ENCODE results near the gene EFNA5.
A peak's percentile ranks its signal among the peaks of the same experiment; 100 is the strongest.

The EFNA5 gene

DNA sequence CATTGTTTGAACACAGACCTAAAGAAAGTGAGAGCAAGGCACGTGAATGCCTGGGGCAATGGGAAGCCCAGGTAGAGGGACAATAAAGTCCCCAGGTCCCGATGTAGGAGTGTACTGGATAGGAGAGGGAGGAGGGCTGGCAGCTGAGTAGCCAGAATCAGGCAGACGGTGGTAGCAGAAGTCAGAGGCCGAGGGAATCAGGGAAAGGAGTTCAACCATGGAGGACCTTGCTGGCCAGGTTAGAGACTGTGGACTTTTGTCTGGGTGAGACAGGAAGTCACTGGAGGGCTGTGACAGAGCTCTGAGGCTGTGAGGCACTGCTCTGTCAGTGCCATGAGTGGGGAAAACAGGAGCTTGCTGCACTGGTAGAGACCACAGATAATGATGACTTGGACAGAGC is 248.2 kb downstream of the EFNA5 start:
- DNase-seq (ENCODE audit: low read depth), result peak; percentile 30
- TF ChIP-seq CTCF (IDR thresholded peaks at IDR 0.05; ENCODE audit: insufficient read depth, low read depth, low read length, missing control alignments), result no peak
- H3K4me3 ChIP-seq (ENCODE audit: low read depth, low read length), result no peak overlapping the region

DNA sequence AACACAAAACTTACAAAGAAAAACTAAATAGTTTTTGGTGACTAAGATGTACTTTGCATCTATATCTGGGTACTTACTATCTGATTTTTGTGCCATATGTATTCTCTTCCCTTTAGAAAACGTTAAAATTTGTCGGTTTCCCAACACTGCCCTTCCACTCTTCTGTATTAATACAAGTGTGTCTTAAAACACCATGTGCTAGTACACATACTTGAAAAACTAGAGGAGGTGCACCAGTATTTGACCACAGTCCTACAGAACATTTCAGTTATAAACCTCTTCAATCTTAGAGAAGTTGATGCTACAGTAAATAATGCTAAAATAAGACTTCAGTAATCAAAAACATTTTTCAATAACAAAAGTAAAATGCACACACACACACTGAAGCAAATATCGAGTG is 251.2 kb downstream of the EFNA5 start:
- no peak overlapping the region for H3K4me3 ChIP-seq (ENCODE audit: low read depth, low read length)
- no peak for TF ChIP-seq CTCF (IDR thresholded peaks at IDR 0.05; ENCODE audit: insufficient read depth, low read depth, low read length, missing control alignments)
- no peak for DNase-seq (ENCODE audit: low read depth)

DNA sequence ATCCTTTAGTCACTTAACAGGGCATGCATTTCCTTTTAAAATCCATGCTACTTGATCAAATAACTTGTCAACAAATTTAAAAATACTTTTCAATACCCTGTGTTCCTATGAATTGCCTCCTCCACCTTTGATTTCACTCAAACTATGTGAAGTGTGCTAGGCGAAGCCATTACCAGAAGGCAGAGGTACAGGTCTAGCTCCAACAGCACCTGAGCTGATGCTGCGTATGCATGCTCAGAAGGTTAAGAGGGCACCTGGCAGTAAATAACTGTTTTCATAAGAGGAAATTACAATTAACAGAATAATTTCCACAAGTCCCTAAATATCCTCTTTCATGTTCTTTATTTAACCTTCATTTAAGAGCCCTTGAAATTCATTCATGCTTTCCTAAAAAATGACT is 251.8 kb downstream of the EFNA5 start:
- no peak for DNase-seq (ENCODE audit: low read depth)
- no peak overlapping the region for H3K4me3 ChIP-seq (ENCODE audit: low read depth, low read length)
- no peak for TF ChIP-seq CTCF (IDR thresholded peaks at IDR 0.05; ENCODE audit: insufficient read depth, low read depth, low read length, missing control alignments)

DNA sequence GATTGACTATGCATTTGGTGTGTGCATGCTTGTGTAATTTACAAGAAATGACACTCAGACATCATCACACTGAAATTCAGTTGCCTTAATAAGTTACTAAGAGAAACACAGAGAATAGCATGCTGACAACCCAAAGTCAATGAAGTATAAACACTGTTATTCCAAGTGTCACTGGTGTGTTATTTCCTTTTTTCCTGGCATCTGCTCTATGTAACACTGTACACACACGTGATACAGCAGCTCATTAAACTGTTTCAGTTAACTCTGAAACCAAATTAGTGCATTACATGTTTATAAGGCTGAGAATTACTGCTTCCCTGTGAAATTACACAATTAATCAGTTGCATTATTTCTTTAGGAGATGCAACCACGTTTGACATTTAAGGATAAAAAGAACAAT is 252.7 kb downstream of the EFNA5 start:
- H3K4me3 ChIP-seq (ENCODE audit: low read depth, low read length), result no peak overlapping the region
- no peak for DNase-seq (ENCODE audit: low read depth)
- no peak for TF ChIP-seq CTCF (IDR thresholded peaks at IDR 0.05; ENCODE audit: insufficient read depth, low read depth, low read length, missing control alignments)

DNA sequence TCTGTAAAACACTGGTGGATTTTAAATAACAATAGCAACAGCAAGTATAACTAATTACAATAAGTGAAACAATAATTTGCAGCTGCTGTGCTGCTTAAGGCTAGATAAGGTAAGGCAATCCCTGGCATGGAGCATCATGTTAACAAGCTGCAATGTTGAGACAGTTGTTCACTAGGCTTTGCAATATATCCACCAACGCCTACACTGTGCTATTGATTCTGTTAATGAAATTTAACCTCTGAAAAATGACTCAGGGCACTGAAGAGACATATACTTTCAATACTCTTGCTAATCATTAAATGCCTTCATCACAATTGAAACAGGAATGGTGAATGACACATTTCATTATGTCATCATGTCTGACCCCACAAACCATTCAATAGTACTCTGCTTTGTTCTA is 255.0 kb downstream of the EFNA5 start:
- TF ChIP-seq CTCF (IDR thresholded peaks at IDR 0.05; ENCODE audit: insufficient read depth, low read depth, low read length, missing control alignments), result no peak
- H3K4me3 ChIP-seq (ENCODE audit: low read depth, low read length), result no peak overlapping the region
- DNase-seq (ENCODE audit: low read depth), result no peak

- TF ChIP-seq CTCF (IDR thresholded peaks at IDR 0.05; ENCODE audit: insufficient read depth, low read depth, low read length, missing control alignments), result no peak
- peak; percentile 31 for DNase-seq (ENCODE audit: low read depth)
- no peak overlapping the region for H3K4me3 ChIP-seq (ENCODE audit: low read depth, low read length)
Observed at GRCh38 chr5:107414802-107415201, 255.9 kb downstream of the EFNA5 start.

DNA sequence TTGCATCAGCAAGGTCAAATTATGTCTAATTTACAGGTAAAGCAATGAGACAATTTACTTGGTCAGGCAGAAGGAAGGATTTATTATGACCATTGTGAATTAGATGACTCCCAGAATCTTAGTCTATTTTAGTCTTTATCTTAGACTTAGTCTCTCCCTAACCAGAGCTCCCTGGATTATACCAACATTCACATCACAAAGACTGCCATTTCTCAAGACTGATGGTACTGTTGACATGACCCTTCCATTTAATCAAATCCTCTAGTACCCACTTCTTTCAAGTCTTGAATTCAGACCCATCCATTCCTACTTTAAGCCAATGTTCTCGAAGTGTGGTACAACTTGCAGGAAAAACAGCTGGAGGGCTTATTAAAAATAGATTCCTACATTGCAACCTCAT is 257.0 kb downstream of the EFNA5 start:
- DNase-seq (ENCODE audit: low read depth), result no peak
- H3K4me3 ChIP-seq (ENCODE audit: low read depth, low read length), result no peak overlapping the region
- no peak for TF ChIP-seq CTCF (IDR thresholded peaks at IDR 0.05; ENCODE audit: insufficient read depth, low read depth, low read length, missing control alignments)

Measured in GM12865 (cell line).